ENCODE results near the gene APPL1. TPM values are rescaled to one million over a fixed set of nuclear protein-coding genes. Genes with fewer than 3 reads are reported as not detected.
A peak's percentile ranks its signal among the peaks of the same experiment; 100 is the strongest.

The APPL1 gene
- total and polyA plus RNA-seq, 2 of the 8 experiments (the other 6 are each of a cell fraction or from before 2014, with no cell fraction given), result 9.4 to 34.4 TPM

- Histone ChIP-seq H3K23ac (ENCODE audit: insufficient read length) (no peak overlapping the region), H2BK20ac (ENCODE audit: low read length) (no peak overlapping the region), H3K4me3 (ENCODE audit: extremely low read depth in 1 of 4, insufficient read depth in 2 of 4, low read depth in 3 of 4, low read length in 4 of 4) (no peak overlapping the region), H2BK12ac (ENCODE audit: low read depth, low read length) (no peak overlapping the region), H3K79me2 (ENCODE audit: control insufficient read depth in 1 of 2, insufficient read depth in 2 of 2, low read length in 2 of 2) (peaks cover 0 to 19% of the 10 kb centered on the region in 2 experiments; a peak in 1 of 4 replicates), H2AFZ (ENCODE audit: low read length) (no peak overlapping the region), H2BK5ac (ENCODE audit: low read depth, low read length) (no peak overlapping the region), H3K36me3 (ENCODE audit: control insufficient read depth in 2 of 4, insufficient read depth in 4 of 4, low read length in 3 of 4) (no peaks in the 10 kb centered on the region), H4K8ac (ENCODE audit: extremely low read depth, insufficient read depth, low read length) (no peak overlapping the region), H3K14ac (ENCODE audit: insufficient read length) (no peak overlapping the region), H2AK5ac (ENCODE audit: low read depth, low read length) (no peak overlapping the region), H2BK120ac (replicated peaks; ENCODE audit: low read depth, low read length) (no peak overlapping the region), H3K9ac (replicated peaks in 1 of 4; ENCODE audit: extremely low read depth in 1 of 4, low read depth in 3 of 4, low read length in 3 of 4) (no peak overlapping the region), H3K56ac (replicated peaks; ENCODE audit: insufficient read length, low read depth, low read length) (no peak overlapping the region), H3K27me3 (replicated peaks in 1 of 4; ENCODE audit: control insufficient read depth in 3 of 4, extremely low read depth in 1 of 4, insufficient read depth in 3 of 4, low read length in 3 of 4) (peaks cover 0 to 2% (median 0%) of the 10 kb centered on the region in 4 experiments; a peak in 1 of 7 replicates), H2BK15ac (ENCODE audit: low read length) (no peak overlapping the region), H4K5ac (ENCODE audit: insufficient read length, low read depth, low read length) (no peak overlapping the region), H4K91ac (replicated peaks; ENCODE audit: insufficient read length, low read length) (no peak overlapping the region), H3K9me3 (ENCODE audit: insufficient read depth in 2 of 2, low read depth in 1 of 2, low read length in 1 of 2) (no peaks in the 10 kb centered on the region), H3K79me1 (ENCODE audit: low read depth, low read length) (no peaks in the 10 kb centered on the region), H3K23me2 (ENCODE audit: low read depth, low read length) (peaks cover 5% of the 10 kb centered on the region; the same call in 1 of the 2 replicates), H3K27ac (ENCODE audit: low read depth, low read length) (no peak overlapping the region), H3K4me2 (ENCODE audit: insufficient read depth in 1 of 2, low read depth in 2 of 2, low read length in 2 of 2) (no peak overlapping the region; a peak in 1 of 4 replicates), H3K4me1 (replicated peaks in 1 of 4; ENCODE audit: control insufficient read depth in 3 of 4, insufficient read depth in 4 of 4, low read length in 3 of 4) (peaks cover 0 to 3% (median 1%) of the 10 kb centered on the region in 4 experiments; a peak in 2 of 7 replicates), H3K4ac (replicated peaks; ENCODE audit: insufficient read length, low read depth, low read length) (peak overlapping the region; percentile 44), H4K20me1 (replicated peaks in 1 of 2; ENCODE audit: control insufficient read depth in 1 of 2, insufficient read depth in 2 of 2, low read length in 2 of 2) (peaks cover 2 to 3% of the 10 kb centered on the region in 2 experiments), H3K18ac (ENCODE audit: extremely low read depth, low read length) (no peak overlapping the region)
- ChIA-PET CTCF (ENCODE audit: partially characterized antibody) (interaction anchor here (1.2 to 3.2 kb wide), 3 partner anchors 57 to 79 kb away, joined by 3 to 23 read pairs (median 3); no protein-coding TSS in a partner anchor), POLR2A (ENCODE audit: partially characterized antibody) (interaction anchor here (0.9 to 1.2 kb wide), 3 partner anchors 24 to 143 kb away, joined by 3 read pairs; no protein-coding TSS in a partner anchor)
- no peak for FAIRE-seq
- 90 to 100% methylated on average over 1 to 2 of the region's 2 CpGs for WGBS, 2 experiments (ENCODE audit: extremely low coverage in 1 of 2, insufficient coverage in 1 of 2, insufficient read length in 1 of 2, insufficient replicate concordance in 2 of 2, low coverage in 1 of 2, low lambda C conversion rate in 2 of 2, missing lambda C conversion rate in 1 of 2)
- no peak for DNase-seq (ENCODE audit: low read depth in 1 of 2, low spot score in 2 of 2)
These were observed 1.4 kb upstream of the APPL1 start for GRCh38 chr3:57226176-57226575.

Data from H1 (cell line).